ENCODE data around the gene PDPR. TPM values are rescaled to one million over a fixed set of nuclear protein-coding genes. Genes with fewer than 3 reads are reported as not detected.
"Not testable (repeated sequence)": the region's sequence is repeated elsewhere in the genome, so short reads cannot be mapped to it uniquely, and the experiment has no call there.

The PDPR gene
- total RNA-seq, 2 experiments from 2014 or later, result 34.3 to 36.2 TPM

DNA sequence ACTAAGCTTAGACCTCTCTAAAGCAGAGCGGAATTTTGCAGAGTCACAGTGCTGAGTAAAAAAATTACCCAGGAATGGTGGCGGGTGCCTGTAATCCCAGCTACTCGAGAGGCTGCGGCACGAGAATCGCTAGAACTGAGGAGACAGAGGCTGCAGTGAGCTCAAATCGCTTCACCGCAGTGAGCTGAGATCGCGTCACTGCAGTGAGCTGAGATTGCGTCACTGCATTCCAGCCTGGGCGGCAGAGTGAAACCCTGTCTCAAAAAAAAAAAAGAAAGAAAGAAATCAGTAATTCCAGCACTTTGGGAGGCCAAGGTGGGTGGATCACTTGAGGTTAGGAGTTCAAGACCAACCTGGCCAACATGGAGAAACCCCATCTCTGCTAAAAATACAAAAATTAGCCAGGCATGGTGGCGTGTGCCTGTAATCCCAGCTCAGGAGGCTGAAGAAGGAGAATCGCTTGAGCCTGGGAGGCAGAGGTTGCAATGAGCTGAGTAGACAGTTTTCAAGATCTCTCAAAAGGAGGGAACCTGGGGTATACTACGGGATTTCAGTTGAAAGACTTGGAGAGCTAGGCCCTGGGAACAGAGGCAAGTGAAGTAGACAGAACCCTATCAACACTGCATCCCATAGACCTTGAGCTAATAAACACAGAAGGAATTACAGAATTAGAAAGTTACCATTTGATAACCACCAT, 4.4 kb upstream of the PDPR start:
- H3K27me3 Mint-ChIP-seq; H3K27ac Mint-ChIP-seq; H3K4me3 Mint-ChIP-seq; H3K36me3 Mint-ChIP-seq (ENCODE audit: low read depth); DNase-seq; H3K9me3 Mint-ChIP-seq; POLR2A ChIA-PET; H3K4me1 Mint-ChIP-seq; CTCF ChIA-PET: not testable (repeated sequence)

DNA sequence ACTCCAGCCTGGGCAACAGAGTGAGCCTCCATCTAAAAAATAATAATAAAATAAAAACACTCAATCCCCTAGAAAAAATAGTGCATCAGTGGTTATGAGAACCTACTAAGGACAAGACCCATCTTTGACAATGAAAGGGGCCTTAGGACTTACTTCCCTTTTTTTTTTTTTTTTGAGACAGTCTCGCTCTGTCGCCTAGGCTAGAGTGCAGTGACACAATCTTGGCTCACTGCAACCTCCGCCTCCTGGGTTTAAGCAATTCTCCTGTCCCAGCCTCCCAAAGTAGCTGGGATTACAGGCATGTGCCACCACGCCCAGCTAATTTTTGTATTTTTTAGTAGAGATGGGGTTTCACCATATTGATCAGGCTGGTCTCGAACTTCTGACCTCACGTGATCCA, 2.0 kb upstream of the PDPR start:
- DNase-seq; H3K36me3 Mint-ChIP-seq (ENCODE audit: low read depth); CTCF ChIA-PET; H3K27ac Mint-ChIP-seq; H3K9me3 Mint-ChIP-seq; H3K4me3 Mint-ChIP-seq; H3K27me3 Mint-ChIP-seq; POLR2A ChIA-PET: not testable (repeated sequence)
- peaks cover 13% of the 10 kb centered on the region for H3K4me1 Mint-ChIP-seq

DNA sequence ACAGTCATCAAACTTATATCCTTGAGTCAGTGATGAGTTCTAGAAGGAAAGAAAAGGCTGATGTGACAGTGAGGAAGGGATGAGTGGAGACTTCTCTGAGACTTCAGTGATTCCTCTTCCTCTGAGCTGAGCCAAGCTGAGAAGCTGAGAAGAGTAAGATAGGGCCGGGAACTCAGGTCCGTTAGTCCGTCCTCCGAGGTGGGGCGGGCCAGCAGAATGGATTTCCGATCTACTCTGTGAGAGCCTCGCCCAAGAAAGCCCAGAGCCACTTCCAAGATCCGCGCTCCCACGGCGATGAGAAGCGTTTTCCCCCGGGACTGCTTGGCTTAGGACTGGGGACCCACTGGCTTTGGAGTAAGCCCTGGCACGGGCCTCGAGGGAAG, 542 bp upstream of the PDPR start:
- peak overlapping the region; percentile 82 for H3K4me3 Mint-ChIP-seq
- peak overlapping the region; percentile 88 for H3K27ac Mint-ChIP-seq
- DNase-seq; H3K27me3 Mint-ChIP-seq; H3K36me3 Mint-ChIP-seq (ENCODE audit: low read depth); H3K9me3 Mint-ChIP-seq; POLR2A ChIA-PET; CTCF ChIA-PET: not testable (repeated sequence)
- peaks cover 24% of the 10 kb centered on the region for H3K4me1 Mint-ChIP-seq

DNA sequence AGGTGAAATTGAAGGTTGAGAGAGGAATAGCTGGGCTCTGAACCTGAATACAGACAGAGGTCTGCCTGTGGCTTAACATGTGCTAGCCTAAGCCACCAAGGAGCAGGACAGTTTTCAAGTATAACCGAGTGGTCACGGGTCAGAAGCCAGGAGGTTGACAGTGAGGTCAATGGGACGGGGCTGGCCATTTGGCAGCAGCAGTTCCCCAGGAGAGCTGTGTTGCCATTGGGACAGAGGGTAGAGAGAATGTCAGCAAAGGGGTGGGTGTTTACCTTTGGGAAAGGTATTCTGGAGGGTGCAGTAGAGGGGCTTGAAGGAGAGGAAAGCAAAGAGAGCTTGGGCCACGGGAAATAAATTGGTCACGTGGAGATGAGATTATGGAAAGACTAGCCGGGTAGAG, 4.2 kb downstream of the PDPR start:
- H3K27me3 Mint-ChIP-seq, CTCF ChIA-PET, H3K4me3 Mint-ChIP-seq, H3K27ac Mint-ChIP-seq, H3K9me3 Mint-ChIP-seq, DNase-seq, POLR2A ChIA-PET: not testable (repeated sequence)
- H3K4me1 Mint-ChIP-seq, result peaks cover 24% of the 10 kb centered on the region
- H3K36me3 Mint-ChIP-seq (ENCODE audit: low read depth), result peaks cover 18% of the 10 kb centered on the region

DNA sequence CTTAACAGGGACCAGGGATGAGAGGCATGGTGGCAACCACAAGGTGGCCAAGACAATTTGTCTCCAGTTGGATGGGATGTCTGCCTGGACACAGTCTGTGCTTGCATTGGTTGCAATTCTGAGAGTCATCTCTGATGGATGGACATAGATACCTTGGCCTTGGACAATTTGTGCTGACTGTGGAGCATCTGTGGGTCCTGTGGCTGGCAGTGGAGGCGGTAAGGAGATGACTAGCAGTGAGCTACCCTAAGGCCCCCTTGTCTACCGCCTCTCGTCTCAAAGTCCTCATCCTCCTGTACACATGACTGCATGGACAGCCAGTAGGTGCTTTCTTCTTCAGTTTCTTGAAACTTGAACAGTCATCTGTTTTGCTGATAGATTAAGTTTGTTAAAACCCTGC, 4.6 kb downstream of the PDPR start:
- H3K4me3 Mint-ChIP-seq, H3K9me3 Mint-ChIP-seq, DNase-seq, CTCF ChIA-PET, POLR2A ChIA-PET, H3K27ac Mint-ChIP-seq, H3K27me3 Mint-ChIP-seq: not testable (repeated sequence)
- Mint-ChIP-seq H3K36me3 (ENCODE audit: low read depth) (peaks cover 22% of the 10 kb centered on the region), H3K4me1 (peaks cover 24% of the 10 kb centered on the region)

DNA sequence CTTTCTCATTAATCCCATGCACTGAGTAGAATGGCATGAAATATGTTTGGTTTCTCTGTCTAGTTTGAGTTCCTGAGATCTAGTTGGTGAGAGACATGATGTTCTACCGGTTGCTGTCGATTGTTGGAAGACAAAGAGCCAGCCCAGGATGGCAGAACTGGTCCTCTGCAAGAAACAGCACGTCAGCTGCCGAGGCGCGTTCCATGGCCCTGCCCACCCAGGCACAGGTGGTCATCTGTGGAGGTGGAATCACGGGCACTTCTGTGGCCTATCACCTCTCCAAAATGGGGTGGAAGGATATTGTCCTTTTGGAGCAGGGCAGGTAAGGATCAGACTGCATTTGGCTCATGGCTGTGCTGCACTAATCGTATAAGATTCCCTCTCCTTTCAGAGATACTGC, 6.3 kb downstream of the PDPR start:
- H3K4me3 Mint-ChIP-seq, POLR2A ChIA-PET, H3K27me3 Mint-ChIP-seq, H3K9me3 Mint-ChIP-seq, DNase-seq, H3K27ac Mint-ChIP-seq, CTCF ChIA-PET: not testable (repeated sequence)
- Mint-ChIP-seq H3K36me3 (ENCODE audit: low read depth) (peaks cover 28% of the 10 kb centered on the region), H3K4me1 (peaks cover 17% of the 10 kb centered on the region)

DNA sequence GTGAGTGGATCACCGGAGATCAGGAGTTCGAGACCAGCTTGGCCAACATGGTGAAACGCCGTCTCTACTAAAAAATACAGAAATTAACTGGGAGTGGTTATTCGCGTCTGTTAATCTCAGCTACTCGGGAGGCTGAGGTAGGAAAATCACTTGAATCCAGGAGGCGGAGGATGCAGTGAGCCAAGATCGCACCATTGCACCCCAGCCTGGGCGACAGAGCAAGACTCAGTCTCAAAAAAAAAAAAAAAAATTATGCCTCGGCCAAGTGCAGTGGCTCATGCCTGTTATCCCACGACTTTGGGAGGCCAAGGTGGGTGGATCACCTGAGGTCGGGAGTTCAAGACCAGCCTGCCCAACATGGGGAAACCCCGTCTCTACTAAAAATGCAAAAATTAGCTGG, 9.7 kb downstream of the PDPR start:
- peaks cover 39% of the 10 kb centered on the region for H3K36me3 Mint-ChIP-seq (ENCODE audit: low read depth)
- H3K27me3 Mint-ChIP-seq, H3K9me3 Mint-ChIP-seq, H3K4me1 Mint-ChIP-seq, H3K4me3 Mint-ChIP-seq, POLR2A ChIA-PET, DNase-seq, H3K27ac Mint-ChIP-seq: not testable (repeated sequence)
- CTCF ChIA-PET, result interaction anchor here (0.6 to 0.7 kb wide), 2 partner anchors 404 to 1962 kb away, joined by 3 to 4 read pairs; no protein-coding TSS in a partner anchor

DNA sequence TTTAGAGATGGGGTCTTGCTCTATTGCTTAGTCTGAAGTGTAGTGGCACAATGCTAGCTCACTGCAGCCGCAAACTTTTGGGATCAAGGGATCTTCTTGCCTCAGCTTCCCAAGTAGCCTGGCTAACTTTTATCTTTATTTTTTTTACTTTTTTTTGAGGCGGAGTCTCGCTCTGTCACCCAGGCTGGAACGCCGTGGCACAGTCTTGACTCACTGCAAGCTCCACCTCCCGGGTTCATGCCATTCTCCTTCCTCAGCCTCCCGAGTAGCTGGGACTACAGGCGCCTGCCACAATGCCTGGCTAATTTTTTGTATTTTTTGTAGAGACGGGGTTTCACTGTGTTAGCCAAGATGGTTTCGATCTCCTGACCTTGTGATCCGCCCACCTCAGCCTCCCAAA, 12.1 kb downstream of the PDPR start:
- DNase-seq, H3K27me3 Mint-ChIP-seq, POLR2A ChIA-PET, H3K4me3 Mint-ChIP-seq, H3K27ac Mint-ChIP-seq, H3K9me3 Mint-ChIP-seq, CTCF ChIA-PET, H3K4me1 Mint-ChIP-seq: not testable (repeated sequence)
- peaks cover 46% of the 10 kb centered on the region for H3K36me3 Mint-ChIP-seq (ENCODE audit: low read depth)

DNA sequence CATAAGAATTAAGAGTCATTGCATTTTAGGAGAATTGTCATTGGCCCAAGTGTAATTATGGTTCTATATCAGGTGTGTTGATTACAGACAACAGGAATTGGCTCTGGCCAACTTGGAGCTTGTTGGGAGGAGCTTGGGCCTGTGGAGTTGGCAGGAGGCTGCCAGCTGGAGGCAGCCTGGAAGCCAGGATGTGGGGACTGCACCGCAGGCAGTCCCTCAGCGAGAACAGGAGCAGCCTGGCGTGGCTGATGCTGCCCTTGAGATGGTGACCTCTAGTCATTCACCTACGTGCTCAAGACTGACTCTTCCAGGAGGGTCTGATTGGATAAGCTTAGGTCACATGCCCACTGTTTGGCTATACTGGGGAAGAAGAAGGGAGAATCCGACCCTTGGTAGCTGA, 13.6 kb downstream of the PDPR start:
- POLR2A ChIA-PET, H3K27ac Mint-ChIP-seq, DNase-seq, H3K4me3 Mint-ChIP-seq, H3K27me3 Mint-ChIP-seq, H3K4me1 Mint-ChIP-seq, CTCF ChIA-PET, H3K9me3 Mint-ChIP-seq: not testable (repeated sequence)
- peaks cover 47% of the 10 kb centered on the region for H3K36me3 Mint-ChIP-seq (ENCODE audit: low read depth)

DNA sequence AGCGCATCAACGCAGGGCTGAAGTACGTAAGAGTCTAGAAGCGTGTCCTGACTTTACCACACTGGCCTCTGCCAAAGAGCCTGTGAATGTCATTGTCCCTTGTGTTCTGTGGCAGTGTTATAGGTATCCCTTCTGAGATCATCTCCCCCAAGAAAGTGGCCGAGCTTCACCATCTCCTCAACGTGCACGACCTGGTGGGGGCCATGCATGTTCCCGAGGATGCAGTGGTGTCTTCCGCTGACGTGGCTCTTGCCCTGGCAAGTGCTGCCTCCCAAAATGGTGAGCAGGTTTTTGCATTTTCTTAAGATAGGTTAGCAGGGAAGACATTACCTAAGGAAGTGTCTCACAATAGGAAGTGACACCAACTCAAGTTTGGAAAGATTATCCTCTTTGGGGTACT, 14.7 kb downstream of the PDPR start:
- peaks cover 48% of the 10 kb centered on the region for H3K36me3 Mint-ChIP-seq (ENCODE audit: low read depth)
- DNase-seq, H3K27ac Mint-ChIP-seq, H3K9me3 Mint-ChIP-seq, H3K27me3 Mint-ChIP-seq, POLR2A ChIA-PET, H3K4me1 Mint-ChIP-seq, H3K4me3 Mint-ChIP-seq, CTCF ChIA-PET: not testable (repeated sequence)

DNA sequence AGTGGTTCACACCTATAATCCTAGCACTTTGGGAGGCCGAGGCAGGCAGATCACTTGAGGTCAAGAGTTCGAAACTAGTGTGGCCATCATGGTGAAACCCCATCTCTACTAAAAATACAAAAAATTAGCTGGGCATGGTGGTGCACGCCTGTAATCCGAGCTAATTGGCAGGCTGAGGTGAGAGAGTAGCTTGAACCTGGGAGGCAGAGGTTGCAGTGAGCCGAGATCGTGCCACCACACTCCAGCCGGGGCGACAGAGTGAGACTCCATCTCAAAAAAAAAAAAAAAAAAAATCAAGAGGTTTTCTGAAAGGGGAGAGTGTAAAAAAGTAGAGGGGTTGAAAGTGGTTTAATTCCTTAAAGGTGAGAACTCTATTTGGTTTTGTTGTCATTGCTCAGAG, 21.7 kb downstream of the PDPR start:
- Mint-ChIP-seq H3K27ac (peak overlapping the region; percentile 57), H3K36me3 (ENCODE audit: low read depth) (peaks cover 53% of the 10 kb centered on the region)
- POLR2A ChIA-PET, result interaction anchor here (0.6 kb wide), 1 partner anchor 409 kb away, joined by 3 read pairs; no protein-coding TSS in a partner anchor
- H3K27me3 Mint-ChIP-seq, CTCF ChIA-PET, H3K4me1 Mint-ChIP-seq, DNase-seq, H3K9me3 Mint-ChIP-seq, H3K4me3 Mint-ChIP-seq: not testable (repeated sequence)

DNA sequence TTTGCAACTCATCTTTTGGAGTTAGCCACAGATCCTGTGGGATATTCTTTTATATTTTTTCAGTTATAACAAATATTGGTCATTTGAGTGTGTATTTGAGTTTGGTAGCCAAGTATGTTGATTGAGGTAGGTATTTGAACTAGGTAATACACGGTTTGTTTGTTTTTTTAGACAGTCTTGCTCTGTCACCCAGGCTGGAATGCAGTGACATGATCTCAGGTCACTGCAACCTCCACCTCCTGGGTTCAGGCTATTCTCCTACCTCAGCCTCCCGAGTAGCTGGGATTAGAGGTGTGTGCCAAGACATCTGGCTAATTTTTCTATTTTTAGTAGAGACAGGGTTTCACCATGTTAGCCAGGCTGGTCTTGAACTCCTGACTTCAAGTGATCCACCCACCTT, 22.5 kb downstream of the PDPR start:
- H3K4me3 Mint-ChIP-seq, DNase-seq, CTCF ChIA-PET, H3K9me3 Mint-ChIP-seq, POLR2A ChIA-PET, H3K27ac Mint-ChIP-seq, H3K4me1 Mint-ChIP-seq, H3K27me3 Mint-ChIP-seq: not testable (repeated sequence)
- H3K36me3 Mint-ChIP-seq (ENCODE audit: low read depth), result peaks cover 53% of the 10 kb centered on the region

DNA sequence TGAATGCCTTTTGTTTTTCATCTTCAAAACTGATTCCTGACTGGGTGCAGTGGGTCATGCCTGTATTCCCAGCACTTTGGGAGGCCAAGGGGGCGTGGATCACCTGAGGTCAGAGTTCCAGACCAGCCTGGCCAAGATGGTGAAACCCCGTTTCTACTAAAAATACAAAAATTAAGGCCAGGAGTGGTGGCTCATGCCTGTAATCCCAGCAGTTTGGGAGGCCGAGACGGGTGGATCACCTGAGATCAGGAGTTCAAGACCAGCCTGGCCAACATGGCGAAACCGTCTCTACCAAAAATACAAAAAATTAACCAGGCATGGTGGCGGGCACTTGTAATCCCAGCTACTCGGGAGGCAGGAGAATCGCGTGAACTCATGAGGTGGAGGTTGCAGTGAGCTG, 28.6 kb downstream of the PDPR start:
- CTCF ChIA-PET, H3K4me3 Mint-ChIP-seq, H3K4me1 Mint-ChIP-seq, DNase-seq, H3K9me3 Mint-ChIP-seq, POLR2A ChIA-PET, H3K27me3 Mint-ChIP-seq, H3K27ac Mint-ChIP-seq: not testable (repeated sequence)
- peaks cover 40% of the 10 kb centered on the region for H3K36me3 Mint-ChIP-seq (ENCODE audit: low read depth)

DNA sequence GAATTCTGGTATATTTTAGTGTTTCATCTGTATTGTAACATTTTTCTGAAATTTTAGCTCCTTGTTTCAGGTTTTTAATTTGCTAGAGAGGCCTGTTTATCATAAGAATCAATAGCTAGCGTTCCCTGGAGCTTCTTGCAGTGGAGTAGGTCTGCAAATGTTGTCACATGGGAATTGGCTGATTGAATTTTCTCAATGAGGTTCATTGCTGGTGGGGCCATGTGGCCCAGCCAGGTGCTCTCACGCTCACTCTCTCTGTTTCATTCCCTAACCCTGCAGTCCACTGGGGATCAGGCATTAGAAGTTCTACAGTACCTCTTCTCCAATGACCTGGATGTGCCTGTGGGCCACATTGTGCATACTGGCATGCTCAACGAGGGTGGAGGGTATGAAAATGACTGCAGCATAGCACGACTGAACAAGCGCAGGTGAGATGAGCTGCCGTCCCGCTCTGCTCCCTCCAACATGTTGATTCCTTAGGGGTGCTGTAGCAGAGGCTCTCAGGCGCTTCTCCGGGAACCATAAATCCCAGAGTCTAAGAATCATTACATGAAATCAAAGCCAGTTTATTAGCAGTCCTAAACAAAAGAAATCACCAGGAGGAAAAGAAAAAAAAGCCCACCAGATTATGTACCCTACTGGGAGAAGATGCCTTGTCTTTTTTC, 29.2 kb downstream of the PDPR start:
- CTCF ChIA-PET, H3K27ac Mint-ChIP-seq, H3K4me3 Mint-ChIP-seq, H3K27me3 Mint-ChIP-seq, DNase-seq, H3K9me3 Mint-ChIP-seq, H3K4me1 Mint-ChIP-seq, POLR2A ChIA-PET: not testable (repeated sequence)
- H3K36me3 Mint-ChIP-seq (ENCODE audit: low read depth), result peaks cover 40% of the 10 kb centered on the region
